ENCODE results near the gene LRMDA.

The LRMDA gene

DNA sequence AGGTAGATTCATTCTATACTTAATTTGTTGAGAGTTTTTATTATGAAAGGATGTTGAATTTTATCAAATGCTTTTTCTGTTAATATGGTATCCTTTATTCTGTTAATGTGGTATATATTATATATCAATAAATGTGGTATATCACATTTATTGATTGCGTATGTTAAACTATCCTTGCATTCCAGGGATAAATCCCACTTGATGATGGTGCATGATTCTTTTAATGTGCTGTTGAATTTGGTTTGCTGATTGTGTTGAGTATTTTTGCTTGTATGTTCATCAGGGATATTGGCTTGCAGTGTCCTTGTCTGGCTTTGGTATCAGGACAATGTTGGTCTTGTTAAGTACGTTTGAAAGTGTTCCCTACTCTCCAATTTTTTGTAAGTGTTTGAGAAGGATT lies 11.9 kb downstream of the LRMDA start:
- no peak for TF ChIP-seq Cebpa-rat (IDR thresholded peaks at IDR 0.05)
- Histone ChIP-seq H3K36me3 (no peaks in the 10 kb centered on the region), H3K9me3 (replicated peaks in 1 of 11) (peaks cover 24 to 42% (median 34%) of the 10 kb centered on the region in 11 experiments), H3K9ac (no peak overlapping the region), H3K4me3 (no peak overlapping the region), H4K20me1 (no peaks in the 10 kb centered on the region), H3K27ac (no peak overlapping the region), H3K27me3 (no peaks in the 10 kb centered on the region), H3K4me2 (no peak overlapping the region), H3K4me1 (no peaks in the 10 kb centered on the region)

DNA sequence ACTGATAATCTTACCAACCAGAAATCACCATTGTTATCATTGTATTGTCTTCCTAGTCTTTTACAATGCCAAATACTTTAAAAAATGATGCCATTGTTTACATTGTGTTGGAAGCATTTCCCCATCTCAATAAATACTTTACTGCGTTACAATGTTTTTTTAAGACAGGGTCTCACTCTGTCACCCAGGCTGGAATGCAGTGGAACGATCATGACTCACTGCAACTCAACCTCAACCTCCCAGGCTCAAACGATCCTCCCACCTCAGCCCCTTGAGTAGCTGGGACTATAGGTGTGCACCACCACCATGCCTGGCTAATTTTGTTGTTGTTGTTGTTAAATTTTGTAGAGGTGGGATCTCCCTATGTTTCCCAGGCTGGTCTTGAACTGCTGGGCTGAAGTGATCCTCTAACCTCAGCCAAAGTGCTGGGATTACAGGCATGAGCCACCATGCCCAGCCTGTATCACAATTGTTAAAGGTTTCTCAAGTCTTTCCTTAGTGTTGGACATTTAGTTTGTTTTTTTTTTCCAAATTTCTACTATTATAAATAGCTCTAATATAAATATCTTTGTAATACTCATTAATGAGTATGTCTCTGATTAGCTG lies 13.5 kb downstream of the LRMDA start:
- Histone ChIP-seq H3K4me3 (no peak overlapping the region), H3K4me2 (no peak overlapping the region), H3K9ac (no peak overlapping the region), H3K4me1 (no peaks in the 10 kb centered on the region), H3K27me3 (no peaks in the 10 kb centered on the region), H3K27ac (no peak overlapping the region), H3K9me3 (replicated peaks in 1 of 11) (peaks cover 24 to 42% (median 34%) of the 10 kb centered on the region in 11 experiments), H4K20me1 (no peaks in the 10 kb centered on the region), H3K36me3 (no peaks in the 10 kb centered on the region)
- no peak for TF ChIP-seq Cebpa-rat (IDR thresholded peaks at IDR 0.05)

DNA sequence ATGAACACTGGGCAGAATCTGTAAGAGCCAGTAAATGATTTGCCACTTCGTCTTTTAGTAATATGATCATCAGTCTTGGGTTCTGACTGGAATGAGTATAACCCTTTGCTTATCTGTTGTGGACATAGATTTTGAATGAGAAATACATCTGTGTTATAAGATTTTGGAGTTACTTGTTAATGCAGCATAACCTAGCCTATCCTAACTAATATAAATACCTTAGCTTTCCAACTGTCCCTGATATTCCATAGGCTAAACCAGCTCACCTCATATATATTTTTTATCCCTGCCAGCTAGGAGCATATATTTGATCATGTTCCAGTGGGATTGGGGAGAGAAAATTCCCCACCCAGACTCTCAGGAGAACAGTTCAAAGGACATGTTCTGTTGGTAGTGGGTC lies 15.1 kb downstream of the LRMDA start:
- H4K20me1 ChIP-seq, result no peaks in the 10 kb centered on the region
- peaks cover 24 to 42% (median 34%) of the 10 kb centered on the region in 11 experiments for H3K9me3 ChIP-seq (replicated peaks in 1 of 11)
- no peak overlapping the region for H3K4me2 ChIP-seq
- H3K9ac ChIP-seq, result no peak overlapping the region
- no peak for TF ChIP-seq Cebpa-rat (IDR thresholded peaks at IDR 0.05)
- no peaks in the 10 kb centered on the region for H3K4me1 ChIP-seq
- H3K36me3 ChIP-seq, result no peaks in the 10 kb centered on the region
- no peaks in the 10 kb centered on the region for H3K27me3 ChIP-seq
- H3K4me3 ChIP-seq, result no peak overlapping the region
- no peak overlapping the region for H3K27ac ChIP-seq

DNA sequence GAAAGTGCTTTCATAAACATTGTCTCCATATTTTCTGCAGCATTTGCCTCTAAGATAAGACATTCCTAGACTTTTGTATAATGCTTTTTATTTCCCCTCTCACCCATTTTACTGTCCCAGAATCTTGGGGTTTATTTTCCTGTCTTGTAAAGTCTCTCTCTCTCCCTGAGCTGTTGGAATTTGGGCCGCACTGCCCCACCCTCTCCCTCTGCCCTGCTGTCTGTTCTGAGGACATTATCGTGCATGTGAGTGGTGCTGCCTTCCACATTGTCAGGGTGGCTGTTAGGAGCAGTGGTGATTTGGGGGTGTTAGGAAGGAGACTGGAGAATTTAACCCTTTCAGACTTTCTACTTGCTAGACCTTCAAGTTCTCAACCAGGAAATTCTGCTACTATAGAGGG lies 16.7 kb downstream of the LRMDA start:
- no peak overlapping the region for H3K4me2 ChIP-seq
- no peaks in the 10 kb centered on the region for H4K20me1 ChIP-seq
- H3K4me1 ChIP-seq, result no peaks in the 10 kb centered on the region
- H3K27ac ChIP-seq, result no peak overlapping the region
- H3K36me3 ChIP-seq, result no peaks in the 10 kb centered on the region
- H3K9me3 ChIP-seq (replicated peaks in 1 of 11), result peaks cover 18 to 33% (median 24%) of the 10 kb centered on the region in 11 experiments
- TF ChIP-seq Cebpa-rat (IDR thresholded peaks at IDR 0.05), result no peak
- no peak overlapping the region for H3K9ac ChIP-seq
- H3K4me3 ChIP-seq, result no peak overlapping the region
- no peaks in the 10 kb centered on the region for H3K27me3 ChIP-seq

DNA sequence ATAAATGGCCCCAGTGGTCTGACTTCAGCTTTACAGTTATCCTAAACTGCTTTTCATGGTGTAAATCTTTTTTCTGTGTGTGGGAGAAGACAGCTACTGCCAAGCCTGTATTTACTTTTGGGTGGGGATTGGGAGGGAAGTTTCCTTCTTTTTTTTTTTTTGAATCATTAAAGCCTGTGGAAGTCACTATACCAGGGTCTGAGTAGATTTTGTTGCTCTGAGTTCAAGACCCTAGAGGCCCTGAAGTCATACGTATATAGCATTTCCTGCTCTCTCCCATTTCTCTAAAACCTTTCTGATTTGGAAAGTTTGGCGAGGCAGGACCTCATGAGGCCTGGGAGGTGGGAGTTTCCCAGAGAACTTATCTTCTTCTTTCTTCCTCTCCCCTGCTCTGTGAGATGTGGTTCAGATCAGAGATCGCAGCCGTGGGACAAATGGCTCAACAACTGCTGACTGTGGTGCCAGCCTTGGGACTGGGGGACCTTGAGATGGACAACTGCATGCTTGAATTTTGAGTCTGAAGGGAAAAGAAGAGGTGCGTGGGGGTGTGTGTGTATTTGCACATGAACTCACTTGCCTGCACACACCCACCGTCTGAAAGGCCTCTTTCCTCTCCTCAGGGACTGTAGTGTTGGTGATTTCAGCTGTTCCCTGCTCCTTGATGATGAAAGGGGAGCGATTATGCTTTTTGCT lies 18.1 kb downstream of the LRMDA start:
- Histone ChIP-seq H3K27ac (no peak overlapping the region), H3K27me3 (no peaks in the 10 kb centered on the region), H3K9ac (no peak overlapping the region), H3K36me3 (no peaks in the 10 kb centered on the region), H3K4me2 (no peak overlapping the region), H3K4me3 (no peak overlapping the region), H4K20me1 (no peaks in the 10 kb centered on the region), H3K9me3 (replicated peaks in 1 of 11) (peaks cover 5 to 20% (median 11%) of the 10 kb centered on the region in 11 experiments; a peak in 20 of 22 replicates), H3K4me1 (no peaks in the 10 kb centered on the region)
- no peak for TF ChIP-seq Cebpa-rat (IDR thresholded peaks at IDR 0.05)

DNA sequence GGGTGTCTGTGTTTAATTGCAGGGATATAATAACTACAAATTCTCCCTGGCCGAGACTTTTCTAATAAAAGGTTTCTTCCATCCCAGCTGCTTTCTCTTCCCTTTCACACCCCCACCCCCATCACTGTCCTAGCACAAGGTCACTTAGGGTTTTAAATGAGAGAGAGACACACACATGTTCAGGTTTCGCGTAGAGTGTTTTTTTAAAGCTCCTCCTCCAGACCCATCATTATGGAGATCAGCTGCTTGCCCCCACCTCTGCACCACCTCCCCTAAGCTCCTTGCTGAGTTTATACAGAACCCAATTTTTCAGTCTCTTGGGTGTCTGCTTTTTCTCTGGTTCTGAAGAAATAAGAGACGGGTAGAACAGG lies 18.6 kb downstream of the LRMDA start:
- H4K20me1 ChIP-seq, result no peaks in the 10 kb centered on the region
- H3K4me3 ChIP-seq, result no peak overlapping the region
- H3K36me3 ChIP-seq, result no peaks in the 10 kb centered on the region
- H3K27me3 ChIP-seq, result no peaks in the 10 kb centered on the region
- H3K4me2 ChIP-seq, result no peak overlapping the region
- H3K9me3 ChIP-seq (replicated peaks in 1 of 11), result peaks cover 0 to 14% (median 5%) of the 10 kb centered on the region in 11 experiments; a peak in 15 of 22 replicates
- H3K4me1 ChIP-seq, result no peaks in the 10 kb centered on the region
- no peak for TF ChIP-seq Cebpa-rat (IDR thresholded peaks at IDR 0.05)
- no peak overlapping the region for H3K9ac ChIP-seq
- no peak overlapping the region for H3K27ac ChIP-seq

DNA sequence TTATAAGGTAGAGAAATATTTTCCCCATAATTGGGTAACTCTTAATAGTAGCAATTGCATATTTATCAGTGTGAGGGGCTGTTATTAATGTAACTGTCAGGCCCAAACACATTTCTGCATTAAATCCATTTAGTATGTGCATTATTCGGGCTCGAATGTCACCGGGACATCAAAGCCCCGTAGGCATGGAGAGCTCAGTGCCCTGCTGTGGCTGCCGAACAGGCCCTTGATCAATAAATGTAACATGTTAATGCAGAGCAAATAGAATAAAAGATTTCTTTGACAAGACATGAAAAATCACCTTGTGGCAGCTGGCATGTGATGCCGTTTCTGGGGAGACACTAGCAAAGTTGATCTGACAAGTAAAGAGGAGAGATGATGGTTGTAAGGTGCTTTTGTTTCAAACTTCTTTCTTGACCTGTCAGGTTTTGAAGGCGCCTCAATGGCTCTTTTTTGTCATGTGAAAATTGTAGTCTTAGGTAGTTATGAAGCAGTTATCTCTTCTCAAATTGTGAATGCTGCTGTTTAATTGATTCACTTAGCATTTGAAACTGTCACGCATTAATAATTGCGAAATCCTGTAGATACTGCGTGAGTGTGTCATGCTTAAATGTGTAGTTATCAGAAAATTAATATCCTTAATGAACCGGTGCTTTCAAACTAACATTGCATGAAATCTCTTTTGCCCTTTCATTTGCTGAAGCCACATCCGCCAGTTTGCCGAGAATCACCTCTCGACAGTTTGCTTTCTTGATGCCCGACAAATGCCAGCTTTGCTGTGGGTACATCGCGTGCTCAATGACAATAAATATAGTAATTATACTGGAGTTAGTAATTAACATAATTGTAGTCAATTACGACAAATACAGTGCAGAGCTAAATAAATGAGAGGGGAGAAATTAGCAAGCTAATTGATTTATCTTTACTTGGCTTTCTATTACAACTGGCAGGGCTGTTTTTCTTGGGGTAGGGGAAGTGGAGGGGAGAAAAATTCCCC lies 19.5 kb downstream of the LRMDA start:
- no peak overlapping the region for H3K4me2 ChIP-seq
- no peak overlapping the region for H3K27ac ChIP-seq
- TF ChIP-seq Cebpa-rat (IDR thresholded peaks at IDR 0.05), result peak in 4 of 11 experiments; percentile 12 to 76 (median 42); a peak in 4 of 22 replicates
- H3K9ac ChIP-seq, result no peak overlapping the region
- H3K36me3 ChIP-seq, result no peaks in the 10 kb centered on the region
- H3K4me3 ChIP-seq, result no peak overlapping the region
- H3K9me3 ChIP-seq (replicated peaks in 1 of 11), result peaks cover 0 to 8% (median 4%) of the 10 kb centered on the region in 11 experiments; a peak in 6 of 22 replicates
- no peaks in the 10 kb centered on the region for H4K20me1 ChIP-seq
- H3K27me3 ChIP-seq, result no peaks in the 10 kb centered on the region
- no peaks in the 10 kb centered on the region for H3K4me1 ChIP-seq

DNA sequence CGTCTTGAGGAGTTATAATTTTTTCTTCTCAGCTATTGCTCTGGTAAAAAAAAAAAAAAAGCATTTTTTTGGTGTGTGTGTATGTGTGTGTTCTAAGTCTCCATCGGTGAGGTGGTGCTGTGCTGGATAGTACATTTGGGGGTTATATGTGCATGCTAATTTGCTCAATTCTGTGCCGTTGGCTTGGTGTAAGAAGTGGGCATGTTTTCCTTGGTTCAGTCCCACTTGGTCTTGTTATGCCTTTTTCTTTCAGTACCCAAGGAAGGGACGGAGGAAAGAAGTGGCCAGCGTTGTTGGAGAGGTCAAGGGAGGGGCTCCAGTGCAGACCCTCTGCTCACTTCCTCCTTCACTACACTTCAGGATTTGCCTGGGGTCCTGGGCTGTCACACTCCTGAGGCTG lies 20.4 kb downstream of the LRMDA start:
- peaks cover 0 to 3% (median 0%) of the 10 kb centered on the region in 11 experiments; a peak in 2 of 22 replicates for H3K9me3 ChIP-seq (replicated peaks in 1 of 11)
- H4K20me1 ChIP-seq, result no peaks in the 10 kb centered on the region
- H3K4me3 ChIP-seq, result no peak overlapping the region
- no peaks in the 10 kb centered on the region for H3K4me1 ChIP-seq
- no peaks in the 10 kb centered on the region for H3K27me3 ChIP-seq
- H3K9ac ChIP-seq, result no peak overlapping the region
- no peak for TF ChIP-seq Cebpa-rat (IDR thresholded peaks at IDR 0.05)
- no peak overlapping the region for H3K27ac ChIP-seq
- no peaks in the 10 kb centered on the region for H3K36me3 ChIP-seq
- no peak overlapping the region for H3K4me2 ChIP-seq

DNA sequence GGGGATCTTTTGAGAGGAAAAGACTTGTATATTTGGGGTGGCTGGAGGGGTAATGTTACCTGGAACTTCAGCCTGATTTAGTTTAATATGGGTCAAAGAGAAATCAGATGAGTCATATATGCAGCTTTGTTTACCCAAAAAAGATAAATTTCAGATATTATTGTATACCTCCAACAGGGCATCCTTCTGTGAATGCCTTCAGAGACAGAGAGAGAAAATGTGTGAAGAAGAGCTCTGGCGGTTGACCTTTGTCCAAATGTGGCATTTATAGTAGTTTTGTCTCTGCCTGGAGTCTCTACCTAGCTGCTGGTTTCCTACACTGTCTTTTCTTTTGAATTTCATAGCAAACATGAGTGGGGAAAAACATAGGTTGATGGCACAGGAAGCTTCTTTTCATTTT lies 21.6 kb downstream of the LRMDA start:
- no peaks in the 10 kb centered on the region for H3K36me3 ChIP-seq
- H3K4me1 ChIP-seq, result no peaks in the 10 kb centered on the region
- no peak overlapping the region for H3K4me2 ChIP-seq
- H3K4me3 ChIP-seq, result no peak overlapping the region
- no peaks in the 10 kb centered on the region for H3K9me3 ChIP-seq (replicated peaks in 1 of 11)
- no peaks in the 10 kb centered on the region for H4K20me1 ChIP-seq
- H3K27me3 ChIP-seq, result no peaks in the 10 kb centered on the region
- H3K27ac ChIP-seq, result no peak overlapping the region
- H3K9ac ChIP-seq, result no peak overlapping the region
- TF ChIP-seq Cebpa-rat (IDR thresholded peaks at IDR 0.05), result no peak

All from BLaER1 treated with 17β-estradiol and CSF1 and Interleukin-3, amounts not matched to agents 10 nM and 100 nM (cell line).